DND-41 (cell line): ENCODE measurements around the gene AEN.

Source experiments
- ATAC-seq: fragments of 200-7000 bp; cut with Tn5 transposase; 3 replicates; pipeline ENCODE4 v1.9.1; 2021; ENCODE audit warnings: low read depth; ENCODE audit not compliant: insufficient read depth
- DNase-seq: peaks from one replicate; pipeline ENCODE4 v3.0.0-alpha.2; 2020
- H2AFZ ChIP-seq: 2 replicates; pipeline ENCODE4 v1.6.0; 2012; ENCODE audit warnings: low read depth, low read length
- H3K27ac ChIP-seq: 2 replicates; pipeline ENCODE4 v1.5.1; 2012; ENCODE audit warnings: low read length, inconsistent platforms
- H3K27me3 ChIP-seq: fragments of 200-600 bp; sonication (generic); 2 replicates; pipeline ENCODE4 v1.6.0; 2012; ENCODE audit warnings: low read length, mild to moderate bottlenecking, inconsistent platforms; ENCODE audit not compliant: insufficient read depth, poor library complexity
- H3K36me3 ChIP-seq: 2 replicates; pipeline ENCODE4 v1.5.1; 2012; ENCODE audit warnings: low read length, inconsistent platforms; ENCODE audit not compliant: insufficient read depth
- H3K4me1 ChIP-seq: 2 replicates; pipeline ENCODE4 v1.5.1; 2012; ENCODE audit warnings: mild to moderate bottlenecking, low read length; ENCODE audit not compliant: insufficient read depth
- H3K4me2 ChIP-seq: 2 replicates; pipeline ENCODE4 v1.6.0; 2012; ENCODE audit warnings: mild to moderate bottlenecking, moderate library complexity, low read length, inconsistent platforms; ENCODE audit not compliant: insufficient read depth
- H3K4me3 ChIP-seq, 2 experiments: fragments of 200-600 bp in 1 of 2; shearing (Covaris generic) in 1 of 2; 2 replicates each; pipeline ENCODE4 v1.5.1; 2012 to 2016; ENCODE audit warnings: inconsistent platforms in 2 of 2, low read length in 2 of 2, mild to moderate bottlenecking in 2 of 2, low read depth in 1 of 2, moderate library complexity in 1 of 2
- H3K79me2 ChIP-seq: 2 replicates; pipeline ENCODE4 v1.6.0; 2012; ENCODE audit warnings: low read length, inconsistent platforms; ENCODE audit not compliant: insufficient read depth
- H3K9ac ChIP-seq: 2 replicates; pipeline ENCODE4 v1.6.0; 2012; ENCODE audit warnings: low read depth, mild to moderate bottlenecking, inconsistent platforms, low read length, moderate library complexity
- H3K9me3 ChIP-seq: 2 replicates; pipeline ENCODE4 v1.5.1; 2012; ENCODE audit warnings: low read length, moderate library complexity, mild to moderate bottlenecking, inconsistent platforms; ENCODE audit not compliant: insufficient read depth, severe bottlenecking
- H4K20me1 ChIP-seq: 2 replicates; pipeline ENCODE4 v1.6.0; 2012; ENCODE audit warnings: low read length; ENCODE audit not compliant: insufficient read depth
- EZH2 ChIP-seq: IDR thresholded peaks from 3 replicates; pipeline ENCODE4 v1.6.1; 2012; ENCODE audit warnings: borderline replicate concordance, low read depth, mild to moderate bottlenecking, moderate library complexity, low read length, inconsistent platforms; ENCODE audit not compliant: severe bottlenecking
- TF ChIP-seq, protein P1 (sequence below): IDR thresholded peaks from 2 replicates; pipeline ENCODE4 v1.5.1; 2012; ENCODE audit warnings: borderline replicate concordance, low read length, moderate library complexity, mild to moderate bottlenecking; ENCODE audit not compliant: poor library complexity, severe bottlenecking; ENCODE audit errors: extremely low read depth

The AEN gene

DNA sequence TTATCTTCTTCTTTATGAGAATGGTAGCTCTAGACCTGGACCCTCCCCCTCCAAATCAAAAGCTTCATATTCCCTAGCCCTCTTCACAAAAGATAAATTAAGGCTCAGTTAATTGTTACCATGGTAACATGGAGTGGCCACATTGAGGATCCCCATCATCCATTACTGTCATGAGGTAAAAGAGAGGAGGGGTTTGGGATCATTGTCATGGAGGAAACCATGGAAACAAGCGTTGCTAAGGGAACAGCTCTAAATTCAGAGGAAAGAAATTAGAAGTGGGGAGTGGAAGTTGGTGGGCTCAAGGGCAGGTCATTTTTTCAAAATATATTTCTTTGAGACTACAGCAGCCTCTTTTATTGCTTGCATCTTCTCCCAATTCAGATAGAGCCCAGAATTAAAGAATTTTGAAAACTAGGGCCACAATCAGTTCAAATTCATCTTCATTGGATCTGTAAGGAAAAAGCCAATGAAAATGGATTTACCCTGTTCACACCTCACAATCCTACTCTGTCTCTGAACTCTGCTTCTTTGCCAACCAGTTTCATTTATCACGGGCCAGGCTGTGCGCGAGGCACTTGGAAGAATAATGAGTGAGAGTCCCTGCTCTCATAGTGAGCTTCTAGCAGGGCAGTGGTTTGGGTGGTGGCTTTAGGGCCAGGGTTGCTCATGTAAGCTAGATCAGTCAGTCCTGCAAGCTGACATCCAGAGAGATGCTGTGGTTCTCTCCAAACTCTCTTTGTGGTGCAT, 11.6 kb upstream of the AEN start:
- Histone ChIP-seq H3K27ac (no peak overlapping the region), H3K36me3 (no peaks in the 10 kb centered on the region), H3K27me3 (peaks cover 6% of the 10 kb centered on the region), H2AFZ (no peak overlapping the region), H3K9ac (no peak overlapping the region), H3K9me3 (no peaks in the 10 kb centered on the region), H3K4me2 (no peak overlapping the region), H3K4me1 (no peaks in the 10 kb centered on the region), H4K20me1 (no peaks in the 10 kb centered on the region), H3K4me3 (no peak overlapping the region), H3K79me2 (no peaks in the 10 kb centered on the region)
- DNase-seq (no peak), ATAC-seq (no peak)
- no peak for TF ChIP-seq EZH2
- TF ChIP-seq, protein P1, sequence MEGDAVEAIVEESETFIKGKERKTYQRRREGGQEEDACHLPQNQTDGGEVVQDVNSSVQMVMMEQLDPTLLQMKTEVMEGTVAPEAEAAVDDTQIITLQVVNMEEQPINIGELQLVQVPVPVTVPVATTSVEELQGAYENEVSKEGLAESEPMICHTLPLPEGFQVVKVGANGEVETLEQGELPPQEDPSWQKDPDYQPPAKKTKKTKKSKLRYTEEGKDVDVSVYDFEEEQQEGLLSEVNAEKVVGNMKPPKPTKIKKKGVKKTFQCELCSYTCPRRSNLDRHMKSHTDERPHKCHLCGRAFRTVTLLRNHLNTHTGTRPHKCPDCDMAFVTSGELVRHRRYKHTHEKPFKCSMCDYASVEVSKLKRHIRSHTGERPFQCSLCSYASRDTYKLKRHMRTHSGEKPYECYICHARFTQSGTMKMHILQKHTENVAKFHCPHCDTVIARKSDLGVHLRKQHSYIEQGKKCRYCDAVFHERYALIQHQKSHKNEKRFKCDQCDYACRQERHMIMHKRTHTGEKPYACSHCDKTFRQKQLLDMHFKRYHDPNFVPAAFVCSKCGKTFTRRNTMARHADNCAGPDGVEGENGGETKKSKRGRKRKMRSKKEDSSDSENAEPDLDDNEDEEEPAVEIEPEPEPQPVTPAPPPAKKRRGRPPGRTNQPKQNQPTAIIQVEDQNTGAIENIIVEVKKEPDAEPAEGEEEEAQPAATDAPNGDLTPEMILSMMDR: no peak

- no peaks in the 10 kb centered on the region for H4K20me1 ChIP-seq
- DNase-seq (no peak), ATAC-seq (no peak)
These were observed 10.4 kb upstream of the AEN start for GRCh38 chr15:88610701-88611231.

GRCh38 chr15:88612186-88612796, 8.8 kb upstream of the AEN start:
- H2AFZ ChIP-seq: no peak overlapping the region
- H4K20me1 ChIP-seq: no peaks in the 10 kb centered on the region
- no peak overlapping the region for H3K4me3 ChIP-seq
- no peak for ATAC-seq
- peaks cover 6% of the 10 kb centered on the region for H3K27me3 ChIP-seq
- no peak for TF ChIP-seq EZH2
- TF ChIP-seq, protein P1: no peak
- no peaks in the 10 kb centered on the region for H3K4me1 ChIP-seq
- H3K79me2 ChIP-seq: no peaks in the 10 kb centered on the region
- no peak overlapping the region for H3K9ac ChIP-seq
- H3K9me3 ChIP-seq: no peaks in the 10 kb centered on the region
- no peaks in the 10 kb centered on the region for H3K36me3 ChIP-seq
- H3K27ac ChIP-seq: no peak overlapping the region
- DNase-seq: no peak
- no peak overlapping the region for H3K4me2 ChIP-seq

More at GRCh38 chr15:88610701-88611231, 10.4 kb upstream of the AEN start:
- Histone ChIP-seq H2AFZ (no peak overlapping the region), H3K9me3 (no peaks in the 10 kb centered on the region), H3K4me1 (no peaks in the 10 kb centered on the region), H3K9ac (no peak overlapping the region), H3K36me3 (no peaks in the 10 kb centered on the region), H3K27me3 (peaks cover 6% of the 10 kb centered on the region), H3K27ac (no peak overlapping the region), H3K4me3 (no peak overlapping the region), H3K4me2 (no peak overlapping the region), H3K79me2 (no peaks in the 10 kb centered on the region)
- TF ChIP-seq EZH2: no peak
- TF ChIP-seq, protein P1: no peak
